GM18498 (cell line): ENCODE data around the gene REPS2.
A peak's percentile ranks its signal among the peaks of the same experiment; 100 is the strongest.

ENCODE experiments used
- ATAC-seq: cut with Tn5 transposase; IDR thresholded peaks from one replicate; pipeline ENCODE4 v1.9.1; 2021; ENCODE audit warnings: mild to moderate bottlenecking, moderate library complexity; ENCODE audit not compliant: unreplicated experiment

The REPS2 gene

DNA sequence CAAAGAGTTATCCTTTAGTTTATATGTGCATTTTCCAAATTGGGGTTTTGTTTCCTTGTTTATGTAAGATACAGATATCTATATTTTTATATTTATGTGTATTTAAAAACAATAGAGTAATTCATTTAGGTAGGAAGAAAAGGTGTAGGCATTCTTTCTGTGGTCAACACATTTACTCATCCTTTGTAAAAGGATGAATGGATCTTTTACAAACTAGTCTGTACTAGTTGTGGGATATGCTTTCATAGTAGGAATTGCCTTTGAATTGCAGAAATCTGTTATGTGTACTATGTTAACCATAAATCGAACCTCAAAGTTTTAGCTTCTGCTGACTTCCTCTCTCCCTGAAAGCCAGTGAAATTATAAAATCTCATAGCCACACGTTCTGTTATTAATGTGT is 128.5 kb downstream of the REPS2 start:
- ATAC-seq = no peak

- no peak for ATAC-seq
These were observed 130.9 kb downstream of the REPS2 start for GRCh38 chrX:17077361-17077760.

DNA sequence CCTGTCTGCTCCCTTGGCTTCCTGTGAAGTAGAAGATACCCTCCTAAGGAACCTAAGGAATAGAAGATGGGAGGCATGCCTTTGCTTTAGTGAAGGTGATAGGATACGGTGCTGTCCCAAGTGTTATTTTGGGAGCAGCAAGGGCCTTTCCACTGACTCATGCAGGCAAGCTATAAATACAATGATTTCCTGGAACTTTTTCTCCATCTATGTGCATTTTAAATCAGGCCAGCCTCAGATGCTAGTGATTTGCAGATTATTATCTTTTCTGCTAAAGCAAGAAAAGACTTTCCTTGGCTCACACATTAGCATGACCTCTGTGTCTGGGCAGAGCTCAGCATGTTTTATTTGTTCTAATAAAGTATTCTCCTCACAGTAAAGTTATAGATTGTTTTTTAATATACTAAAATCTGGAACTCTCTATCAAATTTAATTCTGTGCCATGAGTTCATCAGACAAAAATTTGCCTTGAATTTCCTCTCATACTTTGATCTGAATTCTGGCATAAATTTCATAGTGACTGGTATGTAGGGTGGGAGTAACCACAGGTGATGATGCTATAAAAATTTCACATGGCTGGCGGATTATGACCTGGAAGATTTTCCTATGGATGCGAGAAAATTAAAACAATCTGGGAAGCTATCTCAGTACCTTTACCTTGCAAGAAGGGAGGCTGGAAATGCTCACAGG is 131.7 kb downstream of the REPS2 start:
- no peak for ATAC-seq

DNA sequence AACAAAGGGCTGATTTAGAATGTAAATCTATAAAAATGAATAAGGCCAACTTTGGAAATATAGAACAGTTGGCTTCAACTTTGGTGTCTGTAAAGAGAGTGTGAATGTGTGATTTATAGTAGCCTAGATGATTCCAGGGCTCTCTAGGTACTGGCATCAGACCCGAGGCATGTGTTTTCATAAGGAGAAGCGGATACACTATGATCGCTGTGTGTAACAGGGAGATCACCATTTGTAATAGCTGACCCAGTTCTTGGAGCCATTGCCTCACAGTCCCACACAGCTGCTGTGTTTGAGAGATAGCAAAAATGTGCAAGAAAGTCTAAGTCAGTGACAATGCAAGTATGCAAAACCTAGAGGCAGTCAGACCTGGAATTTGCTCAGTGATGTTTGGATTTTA is 135.1 kb downstream of the REPS2 start:
- no peak for ATAC-seq

- no peak for ATAC-seq
These were observed 135.5 kb downstream of the REPS2 start for GRCh38 chrX:17081968-17082367.

GRCh38 chrX:17082831-17083230 is 136.4 kb downstream of the REPS2 start:
- no peak for ATAC-seq

DNA sequence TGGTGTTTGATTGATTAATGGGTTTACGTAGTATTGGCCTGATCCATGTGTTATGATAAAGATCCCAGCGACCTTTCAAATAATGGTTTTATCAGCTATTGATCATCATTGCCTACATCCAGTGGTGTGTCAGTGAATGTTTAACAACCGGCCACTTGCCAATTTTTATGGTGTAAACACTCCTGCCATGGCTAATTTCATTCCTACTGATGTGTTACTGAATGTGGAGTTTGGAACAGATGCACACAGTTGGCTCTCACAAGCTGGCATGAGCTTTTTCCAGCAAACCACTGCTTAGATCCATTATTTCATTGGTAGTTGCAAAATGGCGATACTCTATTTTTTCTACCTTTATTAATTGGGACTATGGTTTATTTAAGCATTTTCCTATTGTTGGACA is 139.9 kb downstream of the REPS2 start:
- ATAC-seq = no peak

GRCh38 chrX:17095161-17095560 is 148.7 kb downstream of the REPS2 start:
- no peak for ATAC-seq

- ATAC-seq = peak; percentile 52
These were observed 152.2 kb downstream of the REPS2 start for GRCh38 chrX:17098516-17099247.

GRCh38 chrX:17104433-17104832 is 158.0 kb downstream of the REPS2 start:
- no peak for ATAC-seq

- no peak for ATAC-seq
These were observed 174.4 kb downstream of the REPS2 start for GRCh38 chrX:17120816-17121215.

- ATAC-seq = no peak
These were observed 207.5 kb downstream of the REPS2 start for GRCh38 chrX:17154001-17154400.

- ATAC-seq = no peak
These were observed 214.5 kb downstream of the REPS2 start for GRCh38 chrX:17160975-17161374.

DNA sequence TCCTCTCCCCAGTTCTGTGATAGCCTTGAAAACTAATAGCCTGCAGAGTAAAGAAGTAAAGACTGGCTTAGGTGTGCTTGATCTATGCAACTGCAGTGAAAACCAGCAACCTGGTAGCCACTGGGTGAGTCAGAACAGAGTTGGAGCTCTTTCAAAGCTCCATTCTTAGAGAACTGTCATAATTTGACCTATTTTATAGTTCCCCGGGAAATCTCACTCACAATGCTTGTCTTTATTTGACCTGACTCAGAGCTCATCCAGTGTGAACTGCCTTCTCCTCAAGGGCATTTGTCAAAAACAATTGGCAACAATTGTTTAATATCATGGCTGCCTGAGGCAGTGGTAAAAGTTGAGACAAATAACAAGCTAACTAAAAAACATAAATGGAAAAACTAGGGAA is 215.5 kb downstream of the REPS2 start:
- no peak for ATAC-seq

GRCh38 chrX:17164079-17164478 is 217.6 kb downstream of the REPS2 start:
- no peak for ATAC-seq

DNA sequence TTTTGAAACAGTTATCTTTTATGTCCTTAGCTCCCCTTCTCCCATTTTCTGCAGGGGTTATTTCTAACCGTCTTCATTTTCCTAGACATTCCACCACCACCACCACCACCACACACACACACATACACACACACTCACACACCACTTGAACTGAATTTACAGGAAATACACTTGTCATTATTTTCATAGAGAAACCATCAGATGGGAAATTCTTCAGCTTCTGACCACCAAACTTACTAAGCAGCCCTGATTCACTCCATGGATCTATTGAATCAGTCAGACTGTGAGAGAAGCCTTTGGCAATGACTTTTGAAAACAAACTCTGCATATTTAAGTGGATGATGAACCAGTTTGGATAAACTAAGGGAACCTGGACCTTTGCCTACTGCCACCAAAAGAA is 218.5 kb downstream of the REPS2 start:
- ATAC-seq = no peak

GRCh38 chrX:17167915-17168314 is 221.5 kb downstream of the REPS2 start:
- no peak for ATAC-seq

DNA sequence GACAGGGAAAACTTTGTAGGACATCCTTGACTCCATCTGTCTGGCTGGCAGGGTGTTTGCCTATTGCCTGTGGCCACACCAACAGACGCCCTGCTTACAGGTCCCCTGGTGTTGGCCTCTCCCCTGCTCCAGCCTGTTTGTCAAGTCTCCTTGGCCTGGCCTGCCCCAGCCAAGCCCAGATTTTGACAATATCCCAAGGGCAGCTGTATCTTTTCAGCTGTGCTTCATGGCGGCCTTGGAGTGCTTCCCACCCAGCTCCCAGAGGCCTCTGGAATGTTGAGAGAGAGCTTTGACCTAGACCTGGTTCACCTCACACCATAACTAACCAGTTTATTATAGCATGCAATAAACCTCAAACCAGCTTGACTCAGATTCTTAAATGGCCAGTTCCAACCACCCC is 224.5 kb downstream of the REPS2 start:
- no peak for ATAC-seq

DNA sequence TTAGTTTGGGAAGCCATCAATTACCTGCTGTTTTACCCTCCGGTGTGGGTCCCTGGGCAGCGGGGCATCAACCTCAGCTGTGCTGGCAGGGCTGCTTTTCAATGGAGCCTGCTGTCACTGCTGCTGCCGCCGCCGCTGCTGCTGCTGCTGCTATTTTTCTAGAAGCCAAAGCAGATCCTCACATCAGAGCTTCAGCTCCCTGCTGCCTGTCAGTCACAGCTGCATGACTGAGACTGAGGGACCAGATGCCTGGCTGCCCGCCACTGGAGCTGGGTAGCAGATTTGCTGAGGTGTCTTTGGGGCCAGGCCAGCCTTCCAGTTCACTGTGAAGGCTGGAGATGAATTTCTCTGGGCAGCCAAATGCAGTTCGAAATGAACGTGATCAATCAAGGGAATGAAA is 228.2 kb downstream of the REPS2 start:
- ATAC-seq = no peak

DNA sequence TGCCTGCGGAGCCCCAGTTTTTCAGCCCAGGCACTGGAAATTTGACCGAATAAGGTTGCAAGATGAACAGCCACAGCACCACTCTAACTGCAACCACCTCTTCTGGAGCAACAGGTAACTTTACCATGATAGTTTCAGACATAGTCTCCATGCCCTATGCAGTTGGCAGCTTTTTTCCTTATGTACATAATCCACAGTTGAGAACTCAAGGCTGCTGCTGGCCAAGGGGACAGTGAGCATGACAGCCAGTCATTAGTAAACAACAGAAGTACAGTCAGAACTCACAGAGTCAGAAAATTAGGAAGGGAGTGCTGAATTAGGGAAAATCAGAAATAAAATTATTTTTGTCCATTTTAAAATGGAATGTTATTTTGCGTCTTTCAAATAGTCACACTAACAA is 235.9 kb downstream of the REPS2 start:
- ATAC-seq = no peak

DNA sequence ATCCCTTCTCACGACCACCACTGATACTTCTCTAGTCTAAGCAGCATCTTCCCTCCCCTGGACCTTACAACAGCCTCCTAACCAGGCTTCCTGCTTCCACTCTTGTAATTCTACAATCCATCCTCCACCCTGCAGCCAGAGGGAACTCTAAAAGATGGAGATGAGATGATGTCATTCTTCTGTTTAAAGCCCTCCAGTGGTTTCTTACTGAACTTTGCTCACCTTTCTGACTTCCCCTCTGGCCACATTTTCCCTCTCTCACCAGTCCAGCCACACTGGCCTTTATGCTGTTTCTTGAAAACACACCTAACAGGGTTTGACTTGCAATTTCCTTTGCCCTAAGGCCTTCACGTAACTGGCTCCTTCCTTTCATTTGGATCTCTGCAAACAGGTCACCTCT is 237.1 kb downstream of the REPS2 start:
- no peak for ATAC-seq

DNA sequence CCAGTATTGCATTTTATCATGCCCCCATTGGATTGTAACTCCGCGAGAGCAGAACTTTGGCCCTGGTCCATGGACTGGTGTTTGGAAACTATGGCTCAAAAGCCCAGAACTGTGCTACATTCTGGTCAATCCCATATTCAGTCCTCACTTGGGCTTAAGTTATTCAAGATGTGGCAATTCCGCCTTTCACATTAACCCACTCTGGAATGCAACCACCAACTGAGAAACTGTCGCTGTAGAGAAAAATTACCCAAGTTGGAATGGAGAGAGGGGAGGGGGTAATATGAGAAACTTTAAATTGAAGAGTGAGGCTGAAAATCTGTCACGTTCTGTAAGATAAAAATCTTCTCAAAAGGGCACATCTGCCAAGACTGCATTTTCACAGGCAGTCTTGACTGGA is 239.0 kb downstream of the REPS2 start:
- no peak for ATAC-seq
